HG02970 (cell line): ENCODE data around the gene TCERG1.

Source experiments
- ATAC-seq: cut with Tn5 transposase; IDR thresholded peaks from one replicate; pipeline ENCODE4 v1.9.1; 2021; ENCODE audit warnings: mild to moderate bottlenecking, moderate library complexity, moderate number of reproducible peaks; ENCODE audit not compliant: unreplicated experiment, low FRiP score

The TCERG1 gene

DNA sequence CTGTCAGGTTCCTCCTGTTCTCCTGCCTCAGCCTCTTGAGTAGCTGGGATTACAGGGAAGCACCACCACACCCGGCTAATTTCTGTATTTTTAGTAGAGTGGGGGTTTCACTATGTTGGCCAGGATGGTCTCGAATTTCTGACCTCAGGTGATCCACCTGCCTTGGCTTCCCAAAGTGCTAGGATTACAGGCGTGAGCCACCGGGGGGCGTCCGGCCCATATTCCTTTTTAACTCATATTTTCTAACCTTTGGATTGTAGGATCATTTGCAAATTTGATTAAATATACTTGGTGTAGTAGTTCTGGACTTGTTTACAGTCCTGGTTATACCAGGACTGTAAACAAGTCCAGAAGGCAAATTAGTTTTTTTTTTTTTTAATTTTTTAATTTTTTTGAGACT lies 4.3 kb downstream of the TCERG1 start:
- no peak for ATAC-seq

DNA sequence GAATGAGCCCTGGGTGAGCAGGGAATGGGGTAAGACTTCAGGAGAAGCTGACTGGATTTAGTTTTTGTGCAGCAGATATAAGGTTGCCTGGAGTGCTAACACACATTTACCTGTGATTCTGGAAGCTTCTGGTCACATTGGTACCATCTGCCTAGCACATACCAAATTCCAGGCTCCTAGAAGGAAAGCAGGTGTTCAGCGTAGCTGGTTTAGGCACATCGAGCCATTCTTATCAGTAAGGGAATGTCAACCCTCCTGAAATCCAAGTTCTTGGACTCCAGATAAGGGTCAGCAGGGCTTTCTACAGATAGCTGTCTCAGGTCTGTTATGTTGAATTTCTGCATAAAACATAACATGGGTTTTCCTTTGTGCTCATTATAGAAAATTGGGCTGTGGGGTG lies 10.3 kb downstream of the TCERG1 start:
- ATAC-seq, result no peak

DNA sequence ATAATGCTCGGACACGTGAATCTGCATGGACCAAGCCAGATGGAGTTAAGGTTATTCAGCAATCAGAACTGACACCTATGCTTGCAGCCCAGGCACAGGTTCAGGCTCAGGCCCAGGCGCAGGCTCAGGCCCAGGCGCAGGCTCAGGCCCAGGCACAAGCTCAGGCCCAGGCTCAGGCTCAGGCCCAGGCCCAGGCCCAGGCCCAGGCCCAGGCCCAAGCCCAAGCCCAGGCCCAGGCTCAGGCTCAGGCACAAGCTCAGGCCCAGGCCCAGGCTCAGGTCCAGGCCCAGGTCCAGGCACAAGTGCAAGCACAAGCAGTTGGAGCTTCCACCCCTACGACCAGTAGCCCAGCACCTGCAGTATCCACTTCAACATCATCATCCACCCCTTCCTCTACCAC lies 11.8 kb downstream of the TCERG1 start:
- no peak for ATAC-seq

DNA sequence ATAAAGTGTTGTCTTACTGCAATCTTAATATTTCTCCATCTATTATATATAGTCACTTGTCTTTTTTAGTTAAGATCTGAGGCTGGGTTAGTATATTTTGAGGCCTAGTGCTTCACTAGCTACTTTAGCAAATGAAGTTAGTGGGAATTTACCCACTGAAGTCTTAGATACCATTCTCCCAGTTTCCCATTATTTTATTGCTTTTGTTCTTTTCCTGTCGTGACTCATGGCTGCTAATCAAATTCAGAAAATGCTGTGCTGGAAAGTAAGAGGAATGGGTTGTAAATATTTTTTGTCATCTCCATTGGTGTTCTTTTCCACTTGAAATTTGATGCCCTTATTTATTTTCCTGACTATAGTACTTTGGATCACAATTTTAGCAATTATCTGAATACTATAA lies 14.2 kb downstream of the TCERG1 start:
- no peak for ATAC-seq

DNA sequence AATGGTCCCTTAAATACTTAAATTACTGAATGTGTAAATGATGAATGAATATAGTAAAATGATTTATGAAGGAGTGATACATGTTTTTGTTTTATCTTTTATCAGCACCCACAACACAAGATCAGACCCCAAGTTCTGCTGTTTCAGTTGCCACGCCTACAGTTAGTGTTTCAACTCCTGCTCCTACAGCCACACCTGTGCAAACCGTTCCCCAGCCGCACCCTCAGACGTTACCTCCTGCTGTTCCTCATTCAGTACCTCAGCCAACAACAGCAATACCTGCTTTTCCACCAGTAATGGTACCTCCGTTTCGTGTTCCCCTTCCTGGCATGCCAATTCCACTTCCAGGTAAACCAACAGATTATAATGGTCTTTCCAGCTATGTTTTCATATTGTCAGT lies 16.3 kb downstream of the TCERG1 start:
- no peak for ATAC-seq

DNA sequence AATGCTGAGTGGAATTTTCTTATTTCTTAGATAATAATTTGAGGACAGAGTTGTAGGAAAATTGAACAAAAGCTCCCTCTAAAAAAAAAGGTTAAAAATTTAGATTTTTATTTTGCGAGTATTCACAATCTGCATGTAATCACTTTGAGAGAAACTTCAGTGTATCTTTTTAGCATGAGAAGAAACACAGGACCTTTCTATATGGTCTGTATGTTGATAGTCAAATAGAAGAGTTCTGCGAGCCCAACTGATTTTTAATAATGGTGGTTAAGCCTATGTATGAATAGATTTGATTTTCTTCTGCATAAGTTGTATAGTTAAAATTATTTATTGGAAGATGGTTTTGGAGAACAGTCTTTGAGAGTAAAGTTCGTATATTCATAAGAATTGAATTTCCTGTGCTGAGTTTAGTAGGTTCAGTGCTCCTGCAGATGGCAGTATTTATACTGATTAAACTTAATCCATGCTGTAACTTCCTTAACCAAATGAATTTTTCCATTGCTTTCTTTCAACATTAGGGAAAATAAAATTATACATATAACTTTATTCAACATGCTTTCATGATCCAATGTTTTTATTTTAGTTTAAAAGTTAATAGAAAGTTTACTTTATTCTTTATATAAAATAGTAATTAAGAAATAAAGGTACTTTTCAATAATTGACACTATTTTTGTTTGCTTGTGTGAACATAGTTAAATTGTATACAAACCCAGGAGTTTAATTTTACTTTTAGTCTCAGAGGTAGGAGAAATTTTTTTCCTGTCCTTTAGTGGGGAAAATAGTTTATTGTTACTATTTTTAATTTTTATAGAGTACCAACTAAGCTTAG lies 19.6 kb downstream of the TCERG1 start:
- no peak for ATAC-seq

DNA sequence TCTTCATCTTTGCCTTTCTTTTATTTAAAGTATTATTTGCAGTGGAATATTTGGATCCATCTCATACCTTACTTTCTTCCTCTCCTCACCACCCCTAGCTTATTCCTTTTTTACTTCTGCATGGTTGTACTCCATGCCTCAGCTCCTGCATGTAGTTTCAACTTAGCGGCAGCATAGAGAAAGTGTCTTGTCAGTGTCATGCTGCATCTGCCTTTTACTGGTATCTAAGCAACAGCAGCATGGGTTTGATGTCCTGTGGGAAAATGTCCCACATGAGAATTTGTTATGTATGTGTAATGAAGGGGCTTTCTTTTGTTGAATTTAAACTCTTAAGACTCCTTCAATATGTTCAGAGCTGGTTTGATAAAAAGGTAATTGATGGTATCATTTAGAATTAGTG lies 20.6 kb downstream of the TCERG1 start:
- ATAC-seq, result no peak

DNA sequence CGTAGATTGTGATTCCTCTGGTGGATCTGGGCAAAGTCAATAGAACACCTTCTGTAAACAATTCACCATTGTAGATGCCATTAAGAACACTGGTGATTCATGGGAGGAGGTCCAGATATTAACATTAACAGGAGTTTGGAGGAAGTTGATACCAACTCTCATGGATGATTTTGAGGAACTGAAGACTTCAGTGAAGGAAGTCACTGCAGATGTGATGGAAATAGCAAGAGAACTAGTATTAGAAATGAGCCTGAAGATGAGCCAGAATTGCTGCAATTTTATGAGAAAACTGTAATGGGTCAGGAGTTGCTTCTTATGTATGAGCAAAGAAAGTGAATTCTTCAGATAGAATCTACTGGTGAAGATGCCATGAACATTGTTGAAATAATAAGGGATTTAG lies 26.9 kb downstream of the TCERG1 start:
- ATAC-seq, result no peak

DNA sequence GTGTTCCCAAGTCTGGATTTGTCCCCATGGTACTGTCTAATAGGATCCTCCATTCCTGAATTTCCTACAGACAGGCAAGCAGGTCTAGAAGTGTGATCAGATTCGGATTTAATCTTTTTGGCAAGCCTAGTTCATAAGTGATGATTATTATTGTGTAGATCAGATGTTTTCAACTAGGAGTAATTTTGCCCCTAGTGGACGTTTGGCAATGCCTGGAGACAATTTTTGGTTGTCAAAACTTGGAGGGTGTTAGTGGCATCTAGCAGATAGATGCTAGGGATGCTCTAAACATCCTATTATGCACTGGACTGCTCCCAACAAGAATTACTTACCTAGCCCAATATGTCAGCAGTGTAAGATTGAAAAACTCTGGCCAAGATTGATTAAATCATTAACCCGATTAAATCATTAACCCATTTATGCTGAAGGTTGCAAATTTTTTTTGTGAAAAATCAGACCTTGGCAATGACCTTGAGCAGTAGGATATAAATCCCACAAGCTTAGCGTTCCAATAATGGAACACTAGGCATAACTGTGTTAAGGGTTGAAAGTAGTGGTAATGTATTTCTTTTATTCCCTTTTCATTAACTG lies 28.2 kb downstream of the TCERG1 start:
- no peak for ATAC-seq

DNA sequence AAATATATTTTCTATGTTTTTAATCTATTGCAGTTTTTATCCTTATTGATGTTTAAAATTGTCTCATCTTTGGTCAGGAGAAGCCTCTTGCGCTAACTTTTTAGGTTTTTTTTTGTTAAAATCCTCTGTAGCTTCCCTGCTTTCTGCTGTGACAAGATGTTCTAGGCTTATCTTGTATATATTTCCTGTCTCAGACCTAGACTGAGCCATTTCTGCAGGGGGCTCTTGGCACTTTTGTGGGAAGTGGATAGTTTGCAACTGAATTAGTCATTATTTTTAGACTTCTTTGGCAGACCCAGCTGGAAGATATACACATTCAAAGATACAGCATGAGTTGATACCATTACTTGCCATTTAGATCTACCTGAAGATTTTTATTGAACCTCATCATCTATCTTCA lies 28.8 kb downstream of the TCERG1 start:
- no peak for ATAC-seq

DNA sequence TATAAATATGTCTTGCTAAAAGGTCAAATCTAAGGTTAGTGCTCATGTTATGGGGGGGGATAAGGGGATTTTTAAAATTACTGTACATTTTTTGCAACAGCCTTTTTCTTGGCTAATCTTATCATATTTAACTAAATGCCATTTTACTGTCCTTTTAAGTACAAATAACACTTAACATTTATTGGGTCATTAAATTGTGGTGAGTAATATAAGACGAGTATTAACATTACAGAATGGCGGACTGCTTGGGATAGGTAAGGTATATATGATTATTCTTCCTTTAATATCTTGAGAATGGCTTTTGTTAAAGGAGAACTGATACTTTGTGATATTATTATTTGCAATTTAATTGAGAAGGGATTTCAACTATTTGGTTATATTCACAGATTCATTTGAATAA lies 35.6 kb downstream of the TCERG1 start:
- no peak for ATAC-seq

DNA sequence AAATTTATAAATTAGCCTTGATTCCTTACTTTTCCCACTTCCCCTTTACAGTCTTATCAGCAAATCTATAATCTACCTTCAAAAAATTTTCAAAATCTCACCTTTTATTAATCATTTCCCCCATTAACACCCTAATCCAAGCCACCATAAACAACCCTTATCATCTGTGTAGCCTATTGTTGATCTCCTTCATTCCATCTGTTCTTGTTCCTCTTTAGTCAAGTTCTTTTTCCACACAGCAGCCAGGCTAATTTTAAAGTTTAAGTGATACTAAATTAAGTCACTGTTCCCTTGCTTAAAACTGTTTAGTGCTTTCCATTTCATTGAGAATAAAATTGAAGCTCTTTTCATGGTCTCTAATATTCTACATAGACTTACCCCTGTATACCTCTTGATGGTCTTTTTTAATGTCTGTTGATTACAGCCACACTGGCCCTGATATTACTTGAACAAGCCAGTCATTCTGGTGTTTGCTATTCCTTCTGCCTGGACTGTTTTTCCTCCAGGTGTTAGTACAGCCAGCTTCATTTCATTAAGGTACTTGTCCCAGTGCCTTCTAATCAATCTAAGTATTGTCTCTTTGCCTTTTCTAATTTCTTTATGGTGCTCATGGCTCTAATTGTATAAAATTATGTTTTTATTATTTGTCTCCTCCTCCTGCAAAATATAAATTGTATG lies 37.7 kb downstream of the TCERG1 start:
- ATAC-seq, result no peak

DNA sequence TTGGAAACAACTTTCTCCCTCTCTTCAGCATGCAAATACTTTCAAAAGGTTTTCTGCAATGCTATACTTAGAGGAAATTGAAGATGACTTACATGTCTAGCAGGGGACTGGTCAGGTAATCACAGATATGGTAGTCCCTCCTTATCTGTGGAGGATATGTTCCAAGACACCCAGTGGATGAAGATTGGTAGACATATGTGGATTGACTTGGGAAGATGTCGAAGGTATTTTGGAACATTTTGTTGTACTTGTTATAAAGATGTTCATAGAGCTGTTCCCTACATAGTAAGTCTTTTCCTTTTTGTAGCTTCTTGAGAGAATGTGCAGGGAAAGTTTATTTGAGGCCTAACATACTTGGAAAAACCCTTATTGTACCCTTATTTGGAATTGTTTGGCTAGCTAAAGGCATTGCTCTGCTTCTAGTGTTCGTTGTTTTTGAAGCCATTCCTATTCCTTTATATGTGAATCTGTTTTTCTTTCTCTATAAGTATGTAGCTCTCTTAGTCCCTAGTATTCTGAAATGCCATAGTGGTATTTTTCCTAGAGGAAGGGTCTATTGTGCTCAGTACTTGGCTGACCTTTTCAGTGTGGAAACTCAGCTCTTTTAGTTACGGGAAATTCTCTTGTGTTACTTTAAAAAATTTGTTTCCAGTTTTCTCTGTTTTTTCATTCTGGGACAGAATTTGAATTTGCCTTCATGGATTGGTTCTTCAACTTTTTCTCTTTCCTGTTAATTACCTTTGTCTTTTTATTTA lies 43.1 kb downstream of the TCERG1 start:
- no peak for ATAC-seq

DNA sequence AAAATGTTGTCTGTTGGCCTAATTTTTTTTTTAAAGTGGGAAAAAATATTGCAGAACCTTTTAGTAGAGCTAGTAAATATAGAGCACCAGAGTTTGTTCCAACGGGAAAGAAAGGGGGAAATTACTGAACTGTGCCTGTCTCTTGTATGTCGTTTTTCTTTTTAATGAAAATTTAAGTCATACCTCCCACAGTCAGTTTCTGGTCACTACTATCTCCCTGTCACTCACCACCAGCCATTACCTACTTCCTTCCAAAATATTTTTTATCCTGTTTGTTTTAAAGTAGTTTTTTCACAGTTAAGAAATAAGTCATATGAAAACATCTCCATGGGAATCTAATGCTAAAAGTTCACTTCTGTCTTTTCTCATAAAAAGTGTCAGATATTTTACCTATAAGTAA lies 47.5 kb downstream of the TCERG1 start:
- no peak for ATAC-seq

DNA sequence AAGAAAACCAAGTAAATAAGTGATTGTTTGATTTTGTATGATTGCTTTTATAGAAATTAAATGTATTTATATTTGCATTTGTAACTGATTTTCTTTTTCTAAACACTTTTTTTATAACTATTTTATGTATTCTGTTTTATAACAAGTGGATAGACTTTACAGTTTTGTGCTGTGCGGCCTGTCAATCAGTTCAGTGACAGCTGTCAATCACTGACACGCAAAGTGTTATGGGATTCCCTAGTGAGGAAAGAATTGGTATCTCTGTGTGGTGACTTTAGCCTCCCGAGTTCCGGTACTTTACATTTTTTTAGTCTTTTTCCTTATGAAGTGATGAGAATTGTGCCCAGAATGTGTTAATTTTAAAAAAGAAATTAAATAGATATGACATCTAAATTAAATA lies 52.5 kb downstream of the TCERG1 start:
- no peak for ATAC-seq

DNA sequence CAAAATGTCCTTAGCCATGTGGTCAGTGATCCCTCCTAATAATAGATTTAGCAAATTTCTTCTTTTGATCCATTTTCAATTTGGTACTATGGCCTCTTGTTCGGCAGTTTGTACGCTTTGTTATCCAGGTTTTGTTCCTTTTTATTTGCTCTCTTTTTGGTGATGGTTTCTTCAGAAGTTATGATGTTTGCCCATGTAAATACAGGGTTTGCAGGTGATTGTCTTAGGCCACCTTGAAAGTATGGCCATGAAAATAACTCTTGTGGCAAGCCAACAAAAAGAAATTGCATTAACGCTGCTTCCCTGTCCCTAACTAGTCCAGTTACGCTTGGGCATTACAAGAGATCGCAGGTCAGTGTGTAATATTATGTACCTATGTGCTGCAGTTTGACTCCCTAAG lies 60.3 kb downstream of the TCERG1 start:
- ATAC-seq, result no peak

DNA sequence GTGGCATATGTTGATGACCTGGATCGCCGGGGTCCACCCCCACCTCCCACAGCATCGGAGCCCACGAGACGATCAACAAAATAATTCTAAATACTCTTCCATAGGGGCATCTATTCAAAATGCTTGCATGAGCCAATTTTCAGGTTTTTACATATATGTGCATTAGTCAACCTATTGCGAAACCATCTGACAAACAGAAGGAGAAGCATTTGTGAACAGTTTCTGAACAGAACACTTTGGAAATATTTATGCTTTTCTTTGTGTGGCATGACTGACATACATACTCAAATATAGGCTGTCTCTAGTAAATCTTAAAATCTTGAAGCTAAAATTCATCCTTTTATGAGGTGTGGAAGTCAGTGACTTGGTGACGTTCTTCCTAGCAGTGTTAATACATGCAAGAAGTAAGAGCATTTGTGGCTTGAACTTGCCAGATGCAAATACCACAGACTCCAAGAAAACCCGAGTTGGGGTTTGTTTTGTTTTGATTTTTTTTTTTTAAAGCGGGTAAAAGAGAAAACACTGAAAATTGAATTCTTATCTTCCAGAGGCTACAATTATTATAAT lies 63.5 kb downstream of the TCERG1 start:
- ATAC-seq, result no peak

DNA sequence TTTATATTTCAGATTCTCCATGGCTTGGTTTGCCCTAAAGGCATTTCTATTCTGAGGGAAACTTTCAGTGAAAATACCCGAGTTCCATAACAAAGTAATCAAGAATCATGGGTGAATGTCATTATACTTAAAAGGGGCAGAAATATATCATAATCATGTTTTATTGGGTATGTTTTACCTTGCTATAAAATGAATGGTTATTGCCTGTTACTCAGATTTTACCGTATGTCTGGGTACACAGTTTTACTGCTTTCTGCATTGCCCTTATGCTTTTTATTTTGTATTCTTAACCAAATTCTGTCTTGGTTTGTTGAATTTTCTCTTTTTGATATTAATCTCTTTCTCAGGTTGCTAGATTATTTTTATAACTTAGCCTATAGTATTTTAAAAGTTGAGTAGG lies 66.3 kb downstream of the TCERG1 start:
- ATAC-seq, result no peak

DNA sequence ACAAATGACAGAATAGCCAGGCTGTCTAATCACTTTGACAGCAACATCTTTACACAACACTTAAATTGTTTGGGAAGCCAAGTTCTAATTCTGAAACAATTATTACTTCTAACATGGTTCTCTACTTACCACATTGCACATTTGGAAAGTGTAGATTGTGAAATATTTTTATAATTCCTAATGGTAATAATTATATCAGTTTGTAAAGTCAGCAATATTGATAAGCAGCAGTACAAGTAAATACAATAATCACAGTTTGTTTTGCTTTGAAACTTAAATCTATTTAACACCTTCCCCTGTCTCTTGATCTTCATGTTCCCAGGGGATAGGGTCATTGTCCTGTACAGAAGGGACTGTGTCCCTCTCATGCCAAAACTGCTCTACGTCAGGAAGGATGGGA lies 67.4 kb downstream of the TCERG1 start:
- no peak for ATAC-seq

DNA sequence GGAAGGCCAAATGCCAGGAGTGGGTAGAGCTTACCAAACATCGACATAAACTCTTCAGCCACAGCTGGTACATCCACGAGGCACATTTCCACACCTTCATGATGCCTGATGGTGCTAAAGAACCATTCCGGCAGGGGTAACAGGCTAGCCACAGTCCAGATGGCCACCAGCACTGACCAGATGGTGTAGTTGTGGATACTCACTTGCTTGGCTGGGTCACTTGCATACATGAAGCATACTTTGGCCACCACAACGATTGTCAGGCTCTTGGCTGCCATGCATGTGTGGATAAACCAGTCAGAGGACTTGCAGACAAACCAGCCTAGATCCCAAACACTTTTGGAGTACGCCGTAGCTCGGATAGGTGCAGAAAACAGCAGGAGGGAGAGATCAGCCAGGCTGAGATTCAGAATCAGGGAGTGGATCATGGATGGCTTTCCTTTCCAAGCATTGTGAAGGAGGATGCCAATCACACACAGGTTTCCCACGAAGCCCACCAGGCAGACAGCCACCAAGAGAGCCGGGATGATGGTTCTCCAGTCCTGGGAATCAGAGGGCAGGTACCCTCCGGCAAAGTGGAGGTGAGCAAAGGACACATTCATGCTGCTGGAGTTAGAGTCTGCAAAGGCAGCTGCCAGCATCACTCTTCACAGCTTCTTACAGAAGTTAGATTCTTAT lies 68.5 kb downstream of the TCERG1 start:
- ATAC-seq, result no peak
